GM23338 (cell line): ENCODE data around the gene VPS54.

Experiments
- JUNB ChIP-seq: IDR thresholded peaks from one replicate; pipeline ENCODE4 v1.6.1; 2016; ENCODE audit warnings: antibody characterized with exemption; ENCODE audit not compliant: unreplicated experiment
- TF ChIP-seq, protein P1 (sequence below), 2 experiments: fragments of 200-600 bp in 1 of 2; sonication (generic) in 1 of 2; conservative IDR thresholded peaks; 2 replicates each; pipeline versions ENCODE4 v1.5.1 to v1.6.1; 2016 to 2017; ENCODE audit warnings: antibody characterized with exemption in 2 of 2, low read depth in 2 of 2, mild to moderate bottlenecking in 2 of 2, moderate library complexity in 1 of 2
- TF ChIP-seq, protein P2 (sequence below): IDR thresholded peaks from one replicate; pipeline ENCODE4 v1.6.1; 2018; ENCODE audit warnings: antibody characterized with exemption; ENCODE audit not compliant: unreplicated experiment

DNA sequence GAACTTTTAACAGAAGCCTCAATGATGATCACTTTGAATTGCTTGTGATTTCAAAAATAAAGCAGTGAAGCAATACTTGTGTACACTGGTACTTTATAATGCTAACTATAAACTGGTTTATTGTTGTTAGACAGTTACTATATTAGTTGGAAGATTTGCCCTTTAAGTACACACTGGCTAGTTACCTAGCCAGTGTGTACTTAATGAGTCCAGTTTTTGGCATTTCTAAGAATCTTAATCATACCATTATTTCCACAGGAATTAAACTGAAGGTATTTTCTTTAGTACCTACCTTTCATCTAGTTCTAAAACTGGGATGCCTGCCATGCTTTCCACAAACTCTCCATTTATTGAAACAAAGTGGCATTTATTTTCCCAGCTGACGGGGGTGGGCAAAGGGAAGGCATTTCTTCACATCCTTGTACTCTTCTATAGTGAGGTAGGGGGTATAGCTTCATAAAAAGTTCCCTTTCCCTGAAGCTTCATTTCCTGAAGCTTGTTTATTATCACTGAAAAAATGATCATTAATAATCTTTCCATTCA lies 127.7 kb downstream of the VPS54 start:
- TF ChIP-seq, protein P1, sequence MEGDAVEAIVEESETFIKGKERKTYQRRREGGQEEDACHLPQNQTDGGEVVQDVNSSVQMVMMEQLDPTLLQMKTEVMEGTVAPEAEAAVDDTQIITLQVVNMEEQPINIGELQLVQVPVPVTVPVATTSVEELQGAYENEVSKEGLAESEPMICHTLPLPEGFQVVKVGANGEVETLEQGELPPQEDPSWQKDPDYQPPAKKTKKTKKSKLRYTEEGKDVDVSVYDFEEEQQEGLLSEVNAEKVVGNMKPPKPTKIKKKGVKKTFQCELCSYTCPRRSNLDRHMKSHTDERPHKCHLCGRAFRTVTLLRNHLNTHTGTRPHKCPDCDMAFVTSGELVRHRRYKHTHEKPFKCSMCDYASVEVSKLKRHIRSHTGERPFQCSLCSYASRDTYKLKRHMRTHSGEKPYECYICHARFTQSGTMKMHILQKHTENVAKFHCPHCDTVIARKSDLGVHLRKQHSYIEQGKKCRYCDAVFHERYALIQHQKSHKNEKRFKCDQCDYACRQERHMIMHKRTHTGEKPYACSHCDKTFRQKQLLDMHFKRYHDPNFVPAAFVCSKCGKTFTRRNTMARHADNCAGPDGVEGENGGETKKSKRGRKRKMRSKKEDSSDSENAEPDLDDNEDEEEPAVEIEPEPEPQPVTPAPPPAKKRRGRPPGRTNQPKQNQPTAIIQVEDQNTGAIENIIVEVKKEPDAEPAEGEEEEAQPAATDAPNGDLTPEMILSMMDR (conservative IDR thresholded peaks at IDR 0.05; ENCODE audit: low read depth in 2 of 2) = no peak
- no peak for TF ChIP-seq JUNB
- TF ChIP-seq, protein P2, sequence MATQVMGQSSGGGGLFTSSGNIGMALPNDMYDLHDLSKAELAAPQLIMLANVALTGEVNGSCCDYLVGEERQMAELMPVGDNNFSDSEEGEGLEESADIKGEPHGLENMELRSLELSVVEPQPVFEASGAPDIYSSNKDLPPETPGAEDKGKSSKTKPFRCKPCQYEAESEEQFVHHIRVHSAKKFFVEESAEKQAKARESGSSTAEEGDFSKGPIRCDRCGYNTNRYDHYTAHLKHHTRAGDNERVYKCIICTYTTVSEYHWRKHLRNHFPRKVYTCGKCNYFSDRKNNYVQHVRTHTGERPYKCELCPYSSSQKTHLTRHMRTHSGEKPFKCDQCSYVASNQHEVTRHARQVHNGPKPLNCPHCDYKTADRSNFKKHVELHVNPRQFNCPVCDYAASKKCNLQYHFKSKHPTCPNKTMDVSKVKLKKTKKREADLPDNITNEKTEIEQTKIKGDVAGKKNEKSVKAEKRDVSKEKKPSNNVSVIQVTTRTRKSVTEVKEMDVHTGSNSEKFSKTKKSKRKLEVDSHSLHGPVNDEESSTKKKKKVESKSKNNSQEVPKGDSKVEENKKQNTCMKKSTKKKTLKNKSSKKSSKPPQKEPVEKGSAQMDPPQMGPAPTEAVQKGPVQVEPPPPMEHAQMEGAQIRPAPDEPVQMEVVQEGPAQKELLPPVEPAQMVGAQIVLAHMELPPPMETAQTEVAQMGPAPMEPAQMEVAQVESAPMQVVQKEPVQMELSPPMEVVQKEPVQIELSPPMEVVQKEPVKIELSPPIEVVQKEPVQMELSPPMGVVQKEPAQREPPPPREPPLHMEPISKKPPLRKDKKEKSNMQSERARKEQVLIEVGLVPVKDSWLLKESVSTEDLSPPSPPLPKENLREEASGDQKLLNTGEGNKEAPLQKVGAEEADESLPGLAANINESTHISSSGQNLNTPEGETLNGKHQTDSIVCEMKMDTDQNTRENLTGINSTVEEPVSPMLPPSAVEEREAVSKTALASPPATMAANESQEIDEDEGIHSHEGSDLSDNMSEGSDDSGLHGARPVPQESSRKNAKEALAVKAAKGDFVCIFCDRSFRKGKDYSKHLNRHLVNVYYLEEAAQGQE = no peak
